Measurements from ENCODE around the gene LMBR1.

GRCh38 chr7:156895024-156895780 is 2.2 kb upstream of the LMBR1 start:
- TF ChIP-seq CTCF (IDR thresholded peaks at IDR 0.05; ENCODE audit: poor library complexity) (no peak), EZH2 (IDR thresholded peaks at IDR 0.05; ENCODE audit: borderline replicate concordance) (no peak), EZH2phosphoT487 (IDR thresholded peaks at IDR 0.05; ENCODE audit: low read depth, severe bottlenecking, unreplicated experiment) (no peak)
